ENCODE data around the gene SIGLEC6.

- no peak for TF ChIP-seq EP300 (IDR thresholded peaks at IDR 0.05)
- TF ChIP-seq POLR2A (IDR thresholded peaks at IDR 0.05) = no peak
- no peak for TF ChIP-seq CTCF (IDR thresholded peaks at IDR 0.05)
Observed at GRCh38 chr19:51529301-51529700, 2.2 kb downstream of the SIGLEC6 start.

All from upper lobe of left lung (tissue), 4 donors.